ENCODE results near the gene SERPINA12.
A peak's percentile ranks its signal among the peaks of the same experiment; 100 is the strongest.

DNA sequence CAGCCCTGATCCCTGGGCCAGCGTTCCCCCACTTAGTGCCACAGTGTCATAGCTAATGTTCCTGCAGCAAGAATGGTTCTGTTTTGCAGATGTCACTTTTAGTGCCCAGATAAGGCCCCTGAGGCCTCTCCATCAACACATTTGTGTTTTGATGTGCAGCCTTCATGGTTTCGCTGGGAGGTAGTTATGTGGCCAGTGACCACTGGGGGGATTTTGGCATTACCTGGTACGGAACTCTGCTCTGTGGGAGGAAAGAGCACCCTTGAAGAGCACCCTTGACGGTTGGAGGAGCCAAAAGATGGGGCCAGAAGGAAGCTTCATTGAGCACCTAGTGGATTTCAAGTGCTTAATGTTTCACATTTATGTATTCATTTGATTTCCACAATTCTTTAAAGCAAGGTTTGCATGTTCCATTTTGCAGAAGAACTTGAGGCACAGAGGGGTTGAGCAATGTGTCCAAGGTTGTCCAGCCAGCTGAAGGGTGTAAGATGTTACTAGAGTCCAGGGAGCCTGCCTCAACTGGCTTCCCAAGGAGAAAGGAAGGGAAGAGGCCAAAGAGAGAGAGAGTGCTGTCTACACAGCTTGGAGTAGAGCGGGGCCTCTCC lies 69.7 kb downstream of the SERPINA12 start:
- TF ChIP-seq, protein P1, sequence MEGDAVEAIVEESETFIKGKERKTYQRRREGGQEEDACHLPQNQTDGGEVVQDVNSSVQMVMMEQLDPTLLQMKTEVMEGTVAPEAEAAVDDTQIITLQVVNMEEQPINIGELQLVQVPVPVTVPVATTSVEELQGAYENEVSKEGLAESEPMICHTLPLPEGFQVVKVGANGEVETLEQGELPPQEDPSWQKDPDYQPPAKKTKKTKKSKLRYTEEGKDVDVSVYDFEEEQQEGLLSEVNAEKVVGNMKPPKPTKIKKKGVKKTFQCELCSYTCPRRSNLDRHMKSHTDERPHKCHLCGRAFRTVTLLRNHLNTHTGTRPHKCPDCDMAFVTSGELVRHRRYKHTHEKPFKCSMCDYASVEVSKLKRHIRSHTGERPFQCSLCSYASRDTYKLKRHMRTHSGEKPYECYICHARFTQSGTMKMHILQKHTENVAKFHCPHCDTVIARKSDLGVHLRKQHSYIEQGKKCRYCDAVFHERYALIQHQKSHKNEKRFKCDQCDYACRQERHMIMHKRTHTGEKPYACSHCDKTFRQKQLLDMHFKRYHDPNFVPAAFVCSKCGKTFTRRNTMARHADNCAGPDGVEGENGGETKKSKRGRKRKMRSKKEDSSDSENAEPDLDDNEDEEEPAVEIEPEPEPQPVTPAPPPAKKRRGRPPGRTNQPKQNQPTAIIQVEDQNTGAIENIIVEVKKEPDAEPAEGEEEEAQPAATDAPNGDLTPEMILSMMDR (IDR thresholded peaks at IDR 0.05 in 2 of 3, conservative IDR thresholded peaks at IDR 0.05 in 1 of 3; ENCODE audit: control insufficient read depth in 2 of 3, extremely low read depth in 1 of 3, insufficient read depth in 1 of 3, low read depth in 3 of 3, low read length in 3 of 3), result peak in 2 of 3 experiments; percentile 12 to 16; a peak in 1 of 6 replicates
- no peak for TF ChIP-seq MAX (IDR thresholded peaks at IDR 0.05; ENCODE audit: low read depth, low read length)
- no peak for TF ChIP-seq FOXK2 (IDR thresholded peaks at IDR 0.05)
- TF ChIP-seq POLR2A (IDR thresholded peaks at IDR 0.05; ENCODE audit: low read depth, low read length), result no peak
- no peak for TF ChIP-seq SIN3A (IDR thresholded peaks at IDR 0.05; ENCODE audit: low read depth, low read length)
- no peak for TF ChIP-seq NFYB (IDR thresholded peaks at IDR 0.05; ENCODE audit: insufficient read depth, low read depth, low read length)
- no peak for TF ChIP-seq ATF7 (IDR thresholded peaks at IDR 0.05; ENCODE audit: low read depth)
- no peak for TF ChIP-seq KDM1A (IDR thresholded peaks at IDR 0.05; ENCODE audit: borderline replicate concordance)
- TF ChIP-seq ZBTB33 (IDR thresholded peaks at IDR 0.05), result no peak
- no peak for TF ChIP-seq CREB1 (IDR thresholded peaks at IDR 0.05; ENCODE audit: low read depth)
- TF ChIP-seq JUNB (IDR thresholded peaks at IDR 0.05), result no peak
- no peak for TF ChIP-seq SP1 (IDR thresholded peaks at IDR 0.05; ENCODE audit: low read depth, low read length)
- no peak for TF ChIP-seq MTA3 (IDR thresholded peaks at IDR 0.05; ENCODE audit: borderline replicate concordance, low read length)
- TF ChIP-seq, protein P2, sequence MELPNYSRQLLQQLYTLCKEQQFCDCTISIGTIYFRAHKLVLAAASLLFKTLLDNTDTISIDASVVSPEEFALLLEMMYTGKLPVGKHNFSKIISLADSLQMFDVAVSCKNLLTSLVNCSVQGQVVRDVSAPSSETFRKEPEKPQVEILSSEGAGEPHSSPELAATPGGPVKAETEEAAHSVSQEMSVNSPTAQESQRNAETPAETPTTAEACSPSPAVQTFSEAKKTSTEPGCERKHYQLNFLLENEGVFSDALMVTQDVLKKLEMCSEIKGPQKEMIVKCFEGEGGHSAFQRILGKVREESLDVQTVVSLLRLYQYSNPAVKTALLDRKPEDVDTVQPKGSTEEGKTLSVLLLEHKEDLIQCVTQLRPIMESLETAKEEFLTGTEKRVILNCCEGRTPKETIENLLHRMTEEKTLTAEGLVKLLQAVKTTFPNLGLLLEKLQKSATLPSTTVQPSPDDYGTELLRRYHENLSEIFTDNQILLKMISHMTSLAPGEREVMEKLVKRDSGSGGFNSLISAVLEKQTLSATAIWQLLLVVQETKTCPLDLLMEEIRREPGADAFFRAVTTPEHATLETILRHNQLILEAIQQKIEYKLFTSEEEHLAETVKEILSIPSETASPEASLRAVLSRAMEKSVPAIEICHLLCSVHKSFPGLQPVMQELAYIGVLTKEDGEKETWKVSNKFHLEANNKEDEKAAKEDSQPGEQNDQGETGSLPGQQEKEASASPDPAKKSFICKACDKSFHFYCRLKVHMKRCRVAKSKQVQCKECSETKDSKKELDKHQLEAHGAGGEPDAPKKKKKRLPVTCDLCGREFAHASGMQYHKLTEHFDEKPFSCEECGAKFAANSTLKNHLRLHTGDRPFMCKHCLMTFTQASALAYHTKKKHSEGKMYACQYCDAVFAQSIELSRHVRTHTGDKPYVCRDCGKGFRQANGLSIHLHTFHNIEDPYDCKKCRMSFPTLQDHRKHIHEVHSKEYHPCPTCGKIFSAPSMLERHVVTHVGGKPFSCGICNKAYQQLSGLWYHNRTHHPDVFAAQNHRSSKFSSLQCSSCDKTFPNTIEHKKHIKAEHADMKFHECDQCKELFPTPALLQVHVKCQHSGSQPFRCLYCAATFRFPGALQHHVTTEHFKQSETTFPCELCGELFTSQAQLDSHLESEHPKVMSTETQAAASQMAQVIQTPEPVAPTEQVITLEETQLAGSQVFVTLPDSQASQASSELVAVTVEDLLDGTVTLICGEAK (IDR thresholded peaks at IDR 0.05; ENCODE audit: borderline replicate concordance), result no peak

All from GM12878 (cell line).